Measurements from ENCODE around the gene RORC.
"Not testable (repeated sequence)": the region's sequence is repeated elsewhere in the genome, so short reads cannot be mapped to it uniquely, and the experiment has no call there.

Gene RORC

GRCh38 chr1:151831605-151832004 is at the start of gene RORC:
Gene RORC, minus strand, starts transcription at chr1:151831802. Its CDS starts 38 bp downstream, at chr1:151831764.
- peak within 1 kb of the TSS; percentile 39 for H3K4me3 ChIP-seq (ENCODE audit: low read depth, low read length)
- no peaks in the 10 kb centered on the region for H3K27me3 ChIP-seq (ENCODE audit: control insufficient read depth, insufficient read depth, low read length)
- H3K9me3 ChIP-seq (ENCODE audit: control insufficient read depth, insufficient read depth, low read length): no peaks in the 10 kb centered on the region
- peaks cover 25% of the 10 kb centered on the region for H3K4me1 ChIP-seq (ENCODE audit: control insufficient read depth, insufficient read depth, low read length)
- H3K9ac ChIP-seq (ENCODE audit: low read depth, low read length): no peak within 1 kb of the TSS
- H3K36me3 ChIP-seq (ENCODE audit: control insufficient read depth, insufficient read depth, low read length): no peaks in the 10 kb centered on the region

- no peaks in the 10 kb centered on the region for H3K4me1 ChIP-seq (ENCODE audit: control insufficient read depth, insufficient read depth, low read length)
- H3K9me3 ChIP-seq (ENCODE audit: control insufficient read depth, insufficient read depth, low read length): no peaks in the 10 kb centered on the region
- no peaks in the 10 kb centered on the region for H3K27me3 ChIP-seq (ENCODE audit: control insufficient read depth, insufficient read depth, low read length)
Observed at GRCh38 chr1:151875419-151876097, 44.0 kb upstream of the RORC start.

GRCh38 chr1:151872776-151873175 is 41.2 kb upstream of the RORC start:
- not testable (repeated sequence) for H3K9me3 ChIP-seq (ENCODE audit: control insufficient read depth, insufficient read depth, low read length); H3K36me3 ChIP-seq (ENCODE audit: control insufficient read depth, insufficient read depth, low read length); H3K27me3 ChIP-seq (ENCODE audit: control insufficient read depth, insufficient read depth, low read length)

More at GRCh38 chr1:151875419-151876097, 44.0 kb upstream of the RORC start:
- no peak overlapping the region for H3K9ac ChIP-seq (ENCODE audit: low read depth, low read length)
- no peak overlapping the region for H3K4me3 ChIP-seq (ENCODE audit: low read depth, low read length)
- H3K36me3 ChIP-seq (ENCODE audit: control insufficient read depth, insufficient read depth, low read length): no peaks in the 10 kb centered on the region

GRCh38 chr1:151871284-151872030 is 39.9 kb upstream of the RORC start:
- Histone ChIP-seq H3K36me3 (ENCODE audit: control insufficient read depth, insufficient read depth, low read length) (no peaks in the 10 kb centered on the region), H3K4me3 (ENCODE audit: low read depth, low read length) (no peak overlapping the region), H3K9me3 (ENCODE audit: control insufficient read depth, insufficient read depth, low read length) (no peaks in the 10 kb centered on the region), H3K4me1 (ENCODE audit: control insufficient read depth, insufficient read depth, low read length) (no peaks in the 10 kb centered on the region), H3K9ac (ENCODE audit: low read depth, low read length) (no peak overlapping the region), H3K27me3 (ENCODE audit: control insufficient read depth, insufficient read depth, low read length) (no peaks in the 10 kb centered on the region)

More at GRCh38 chr1:151872776-151873175, 41.2 kb upstream of the RORC start:
- not testable (repeated sequence) for H3K4me3 ChIP-seq (ENCODE audit: low read depth, low read length); H3K4me1 ChIP-seq (ENCODE audit: control insufficient read depth, insufficient read depth, low read length); H3K9ac ChIP-seq (ENCODE audit: low read depth, low read length)

- Histone ChIP-seq H3K27me3 (ENCODE audit: control insufficient read depth, insufficient read depth, low read length) (peaks cover 10% of the 10 kb centered on the region), H3K4me1 (ENCODE audit: control insufficient read depth, insufficient read depth, low read length) (no peaks in the 10 kb centered on the region), H3K4me3 (ENCODE audit: low read depth, low read length) (no peak overlapping the region), H3K9me3 (ENCODE audit: control insufficient read depth, insufficient read depth, low read length) (no peaks in the 10 kb centered on the region), H3K9ac (ENCODE audit: low read depth, low read length) (no peak overlapping the region), H3K36me3 (ENCODE audit: control insufficient read depth, insufficient read depth, low read length) (no peaks in the 10 kb centered on the region)
Observed at GRCh38 chr1:151868486-151868885, 36.9 kb upstream of the RORC start.

GRCh38 chr1:151867765-151868411 is 36.3 kb upstream of the RORC start:
- no peaks in the 10 kb centered on the region for H3K9me3 ChIP-seq (ENCODE audit: control insufficient read depth, insufficient read depth, low read length)
- no peak overlapping the region for H3K4me3 ChIP-seq (ENCODE audit: low read depth, low read length)
- H3K9ac ChIP-seq (ENCODE audit: low read depth, low read length): no peak overlapping the region
- peaks cover 10% of the 10 kb centered on the region for H3K27me3 ChIP-seq (ENCODE audit: control insufficient read depth, insufficient read depth, low read length)
- H3K4me1 ChIP-seq (ENCODE audit: control insufficient read depth, insufficient read depth, low read length): no peaks in the 10 kb centered on the region
- no peaks in the 10 kb centered on the region for H3K36me3 ChIP-seq (ENCODE audit: control insufficient read depth, insufficient read depth, low read length)

- Histone ChIP-seq H3K9ac (ENCODE audit: low read depth, low read length) (no peak overlapping the region), H3K4me3 (ENCODE audit: low read depth, low read length) (no peak overlapping the region), H3K36me3 (ENCODE audit: control insufficient read depth, insufficient read depth, low read length) (no peaks in the 10 kb centered on the region), H3K9me3 (ENCODE audit: control insufficient read depth, insufficient read depth, low read length) (no peaks in the 10 kb centered on the region), H3K4me1 (ENCODE audit: control insufficient read depth, insufficient read depth, low read length) (no peaks in the 10 kb centered on the region), H3K27me3 (ENCODE audit: control insufficient read depth, insufficient read depth, low read length) (peaks cover 16% of the 10 kb centered on the region)
Observed at GRCh38 chr1:151867321-151867720, 35.7 kb upstream of the RORC start.

- H3K27me3 ChIP-seq (ENCODE audit: control insufficient read depth, insufficient read depth, low read length): peaks cover 37% of the 10 kb centered on the region
- H3K9ac ChIP-seq (ENCODE audit: low read depth, low read length): no peak overlapping the region
- no peaks in the 10 kb centered on the region for H3K36me3 ChIP-seq (ENCODE audit: control insufficient read depth, insufficient read depth, low read length)
- H3K4me1 ChIP-seq (ENCODE audit: control insufficient read depth, insufficient read depth, low read length): peaks cover 16% of the 10 kb centered on the region
- H3K4me3 ChIP-seq (ENCODE audit: low read depth, low read length): no peak overlapping the region
- no peaks in the 10 kb centered on the region for H3K9me3 ChIP-seq (ENCODE audit: control insufficient read depth, insufficient read depth, low read length)
Observed at GRCh38 chr1:151864411-151864810, 32.8 kb upstream of the RORC start.

GRCh38 chr1:151862604-151863003 is 31.0 kb upstream of the RORC start:
- Histone ChIP-seq H3K36me3 (ENCODE audit: control insufficient read depth, insufficient read depth, low read length) (no peaks in the 10 kb centered on the region), H3K9ac (ENCODE audit: low read depth, low read length) (no peak overlapping the region), H3K4me3 (ENCODE audit: low read depth, low read length) (no peak overlapping the region), H3K9me3 (ENCODE audit: control insufficient read depth, insufficient read depth, low read length) (no peaks in the 10 kb centered on the region), H3K4me1 (ENCODE audit: control insufficient read depth, insufficient read depth, low read length) (peaks cover 16% of the 10 kb centered on the region), H3K27me3 (ENCODE audit: control insufficient read depth, insufficient read depth, low read length) (peaks cover 55% of the 10 kb centered on the region)

- Histone ChIP-seq H3K9me3 (ENCODE audit: control insufficient read depth, insufficient read depth, low read length) (no peaks in the 10 kb centered on the region), H3K4me3 (ENCODE audit: low read depth, low read length) (peak overlapping the region; percentile 16), H3K36me3 (ENCODE audit: control insufficient read depth, insufficient read depth, low read length) (no peaks in the 10 kb centered on the region), H3K4me1 (ENCODE audit: control insufficient read depth, insufficient read depth, low read length) (peaks cover 16% of the 10 kb centered on the region), H3K9ac (ENCODE audit: low read depth, low read length) (no peak overlapping the region), H3K27me3 (ENCODE audit: control insufficient read depth, insufficient read depth, low read length) (peaks cover 61% of the 10 kb centered on the region)
Observed at GRCh38 chr1:151860504-151861187, 29.0 kb upstream of the RORC start.

GRCh38 chr1:151859891-151860293 is 28.3 kb upstream of the RORC start:
- Histone ChIP-seq H3K27me3 (ENCODE audit: control insufficient read depth, insufficient read depth, low read length) (peaks cover 59% of the 10 kb centered on the region), H3K9me3 (ENCODE audit: control insufficient read depth, insufficient read depth, low read length) (no peaks in the 10 kb centered on the region), H3K9ac (ENCODE audit: low read depth, low read length) (no peak overlapping the region)

More at GRCh38 chr1:151859891-151860293, 28.3 kb upstream of the RORC start:
- H3K4me1 ChIP-seq (ENCODE audit: control insufficient read depth, insufficient read depth, low read length): peaks cover 16% of the 10 kb centered on the region
- no peaks in the 10 kb centered on the region for H3K36me3 ChIP-seq (ENCODE audit: control insufficient read depth, insufficient read depth, low read length)
- no peak overlapping the region for H3K4me3 ChIP-seq (ENCODE audit: low read depth, low read length)

All from iPS-15b (cell line).